ENCODE measurements around the gene ATIC.

ATIC gene

GRCh38 chr2:215378045-215378444 is 66.2 kb downstream of the ATIC start:
- Histone ChIP-seq H3K9me3 (ENCODE audit: control insufficient read depth, insufficient read depth, low read depth, low read length) (no peaks in the 10 kb centered on the region), H3K4me1 (ENCODE audit: control insufficient read depth, insufficient read depth, low read length) (no peaks in the 10 kb centered on the region), H3K27ac (ENCODE audit: extremely low read depth, low read depth, low read length) (no peak overlapping the region), H3K4me3 (ENCODE audit: low read depth, low read length) (no peak overlapping the region), H3K36me3 (ENCODE audit: control insufficient read depth in 2 of 2, insufficient read depth in 1 of 2, low read length in 2 of 2) (peaks cover 46 to 92% of the 10 kb centered on the region in 2 experiments)
- TF ChIP-seq ZNF23 (tag by site-specific recombination; IDR thresholded peaks at IDR 0.05; ENCODE audit: borderline replicate concordance): no peak
- no peak for TF ChIP-seq ZBTB1 (tag by site-specific recombination; IDR thresholded peaks at IDR 0.05)
- TF ChIP-seq PBX3 (CRISPR knock-in tag; IDR thresholded peaks at IDR 0.05): no peak
- TF ChIP-seq ZEB2 (tag by site-specific recombination; IDR thresholded peaks at IDR 0.05): no peak
- TF ChIP-seq YY2 (tag by site-specific recombination; IDR thresholded peaks at IDR 0.05): no peak
- TF ChIP-seq SP2 (tag by site-specific recombination; IDR thresholded peaks at IDR 0.05): no peak
- no peak for TF ChIP-seq GLIS1 (tag by site-specific recombination; IDR thresholded peaks at IDR 0.05)
- no peak for TF ChIP-seq ZNF169 (tag by site-specific recombination; IDR thresholded peaks at IDR 0.05)
- no peak for TF ChIP-seq ZNF658 (tag by site-specific recombination; IDR thresholded peaks at IDR 0.05)
- TF ChIP-seq ZNF394 (tag by site-specific recombination; IDR thresholded peaks at IDR 0.05; ENCODE audit: borderline replicate concordance): no peak
- TF ChIP-seq HIC1 (tag by site-specific recombination; IDR thresholded peaks at IDR 0.05): no peak
- TF ChIP-seq ZNF768 (tag by site-specific recombination; IDR thresholded peaks at IDR 0.05): no peak
- no peak for TF ChIP-seq SETDB1 (IDR thresholded peaks at IDR 0.05; ENCODE audit: insufficient read length, low read length)
- no peak for TF ChIP-seq ZNF223 (tag by site-specific recombination; IDR thresholded peaks at IDR 0.05)
- no peak for TF ChIP-seq ZBTB20 (tag by site-specific recombination; IDR thresholded peaks at IDR 0.05)
- TF ChIP-seq PRDM2 (tag by site-specific recombination; IDR thresholded peaks at IDR 0.05; ENCODE audit: borderline replicate concordance): no peak
- TF ChIP-seq ZNF510 (tag by site-specific recombination; IDR thresholded peaks at IDR 0.05; ENCODE audit: insufficient replicate concordance): no peak
- no peak for TF ChIP-seq ZNF785 (tag by site-specific recombination; IDR thresholded peaks at IDR 0.05)
- TF ChIP-seq ZNF37A (tag by site-specific recombination; IDR thresholded peaks at IDR 0.05): no peak
- ChIA-PET POLR2A (no interaction called here), CTCF (interaction anchor here (0.6 to 0.7 kb wide), 2 partner anchors 92 to 417 kb away, joined by 3 to 4 read pairs; no protein-coding TSS in a partner anchor)
